ENCODE results near the gene WDR87. TPM values are rescaled to one million over a fixed set of nuclear protein-coding genes. Genes with fewer than 3 reads are reported as not detected.

The WDR87 gene
- polyA plus RNA-seq, 3 donors: not detected

GRCh38 chr19:37864501-37864900, 41.9 kb downstream of the WDR87 start:
- WGBS (ENCODE audit: insufficient coverage): no CpG with 5 or more reads among the region's 3 CpGs
- H3K27me3 Mint-ChIP-seq (ENCODE audit: low read depth in 3 of 3): peaks cover 2 to 3% (median 2%) of the 10 kb centered on the region in 3 donors
- Histone ChIP-seq H3K9me3 (replicated peaks in 1 of 2; ENCODE audit: control insufficient read depth in 1 of 2, insufficient read depth in 1 of 2, low read length in 2 of 2) (peaks cover 6 to 33% of the 10 kb centered on the region in 2 donors), H3K36me3 (replicated peaks in 1 of 2; ENCODE audit: control insufficient read depth in 1 of 2, insufficient read depth in 2 of 2, low read length in 2 of 2) (no peaks in the 10 kb centered on the region), H3K27me3 (ENCODE audit: control insufficient read depth in 2 of 2, insufficient read depth in 2 of 2, low read length in 2 of 2) (no peaks in the 10 kb centered on the region), H2AFZ (ENCODE audit: insufficient read depth, low read depth, low read length, poor library complexity, severe bottlenecking) (no peak overlapping the region), H3K79me2 (ENCODE audit: insufficient read depth, low read length) (no peaks in the 10 kb centered on the region), H3K9ac (ENCODE audit: insufficient read depth, low read length, poor library complexity, severe bottlenecking) (no peak overlapping the region), H4K20me1 (ENCODE audit: insufficient read depth, low read length) (no peaks in the 10 kb centered on the region), H3K27ac (ENCODE audit: low read depth in 1 of 2, low read length in 2 of 2) (no peak overlapping the region), H3K4me2 (replicated peaks; ENCODE audit: extremely low read depth, low read length, poor library complexity, severe bottlenecking) (no peak overlapping the region), H3K4me3 (replicated peaks in 1 of 3; ENCODE audit: low read depth in 2 of 3, low read length in 3 of 3) (no peak overlapping the region), H3K4me1 (ENCODE audit: control insufficient read depth in 1 of 2, insufficient read depth in 2 of 2, low read length in 2 of 2) (no peaks in the 10 kb centered on the region)
- no peaks in the 10 kb centered on the region for H3K4me1 Mint-ChIP-seq
- intact Hi-C loops (cut with micrococcal nuclease): no loop called here
- H3K4me3 Mint-ChIP-seq: no peak overlapping the region
- no peaks in the 10 kb centered on the region for H3K36me3 Mint-ChIP-seq
- H3K9me3 Mint-ChIP-seq: peaks cover 18 to 41% (median 28%) of the 10 kb centered on the region in 7 donors
- DNase-seq: no peak
- H3K27ac Mint-ChIP-seq: no peak overlapping the region
- no peak for TF ChIP-seq CTCF (IDR thresholded peaks at IDR 0.05)

- peak overlapping the region; percentile 29 for H2AFZ ChIP-seq (ENCODE audit: insufficient read depth, low read depth, low read length, poor library complexity, severe bottlenecking)
- H3K36me3 ChIP-seq (replicated peaks in 1 of 2; ENCODE audit: control insufficient read depth in 1 of 2, insufficient read depth in 2 of 2, low read length in 2 of 2): no peaks in the 10 kb centered on the region
- H3K27ac Mint-ChIP-seq: no peak overlapping the region
- H3K4me3 ChIP-seq (replicated peaks in 1 of 3; ENCODE audit: low read depth in 2 of 3, low read length in 3 of 3): peak overlapping the region in 1 of 3 experiments; percentile 39
- peaks cover 4 to 10% (median 5%) of the 10 kb centered on the region in 3 donors for H3K27me3 Mint-ChIP-seq (ENCODE audit: low read depth in 3 of 3)
- TF ChIP-seq CTCF (IDR thresholded peaks at IDR 0.05): no peak
- H3K36me3 Mint-ChIP-seq: no peaks in the 10 kb centered on the region
- peaks cover 8 to 31% (median 21%) of the 10 kb centered on the region in 7 donors for H3K9me3 Mint-ChIP-seq
- no peak for DNase-seq
- H3K4me1 Mint-ChIP-seq: no peaks in the 10 kb centered on the region
- 13% methylated on average over 24 of the region's 35 CpGs for WGBS (ENCODE audit: insufficient coverage)
- H4K20me1 ChIP-seq (ENCODE audit: insufficient read depth, low read length): no peaks in the 10 kb centered on the region
- H3K9ac ChIP-seq (ENCODE audit: insufficient read depth, low read length, poor library complexity, severe bottlenecking): no peak overlapping the region
- no peak overlapping the region for H3K4me2 ChIP-seq (replicated peaks; ENCODE audit: extremely low read depth, low read length, poor library complexity, severe bottlenecking)
- H3K4me1 ChIP-seq (ENCODE audit: control insufficient read depth in 1 of 2, insufficient read depth in 2 of 2, low read length in 2 of 2): no peaks in the 10 kb centered on the region
- H3K4me3 Mint-ChIP-seq: no peak overlapping the region
- peaks cover 0 to 11% of the 10 kb centered on the region in 2 donors for H3K27me3 ChIP-seq (ENCODE audit: control insufficient read depth in 2 of 2, insufficient read depth in 2 of 2, low read length in 2 of 2)
- H3K9me3 ChIP-seq (replicated peaks in 1 of 2; ENCODE audit: control insufficient read depth in 1 of 2, insufficient read depth in 1 of 2, low read length in 2 of 2): peaks cover 33 to 55% of the 10 kb centered on the region in 2 donors
- intact Hi-C loops (cut with micrococcal nuclease): no loop called here
- no peaks in the 10 kb centered on the region for H3K79me2 ChIP-seq (ENCODE audit: insufficient read depth, low read length)
- H3K27ac ChIP-seq (ENCODE audit: low read depth in 1 of 2, low read length in 2 of 2): no peak overlapping the region
Observed at GRCh38 chr19:37855098-37855497, 51.3 kb downstream of the WDR87 start.

All from CD14-positive monocyte (primary cell).